Colonic mucosa (tissue), 4 donors: ENCODE measurements around the gene KIF12. TPM values are rescaled to one million over a fixed set of nuclear protein-coding genes. Genes with fewer than 3 reads are reported as not detected.

Experiments
- DNase-seq: peaks from one replicate; pipeline ENCODE4 v3.0.0-alpha.2; 2020
- H3K27ac ChIP-seq: fragments of 200-600 bp; one replicate; pipeline ENCODE4 v1.8.0; 2021
- H3K27me3 ChIP-seq: fragments of 200-600 bp; one replicate; pipeline ENCODE4 v1.8.0; 2021
- H3K36me3 ChIP-seq: fragments of 200-600 bp; one replicate; pipeline ENCODE4 v1.8.0; 2021
- H3K4me1 ChIP-seq: fragments of 200-600 bp; one replicate; pipeline ENCODE4 v1.8.0; 2021; ENCODE audit warnings: mild to moderate bottlenecking
- H3K4me3 ChIP-seq: fragments of 200-600 bp; one replicate; pipeline ENCODE4 v1.8.0; 2021
- H3K9ac ChIP-seq, 2 donors: one replicate each; pipeline ENCODE4 v1.7.0; 2013; ENCODE audit warnings: control low read depth in 2 of 2, low read depth in 2 of 2, low read length in 2 of 2
- H3K9me3 ChIP-seq: fragments of 200-600 bp; one replicate; pipeline ENCODE4 v1.8.0; 2021
- CTCF ChIP-seq: fragments of 200-600 bp; IDR thresholded peaks from one replicate; pipeline ENCODE4 v1.8.0; 2022; ENCODE audit warnings: antibody characterized with exemption, mild to moderate bottlenecking
- intact Hi-C: fragments of 100-400 bp; cut with DNase I; formaldehyde crosslinking; loops from one replicate; pipeline ENCODE4 v1.14.1; 2022
- total RNA-seq, 2 donors: library from RNA; stranded (reverse); fragmentation: NEBNext Ultra II Directional in 1 of 2; extraction: Animal tissue kit (Norgen Biotek cat#: 25700) in 1 of 2; gene quantifications; one replicate each; pipeline ENCODE4 v1.2.1, GENCODE V29; 2021
- donor health status: healthy.
- donor health status: DM: no; HTN: no; CAD: no.
- donor health status: DM: no; HTN: no; CAD: no.

Gene KIF12
- total RNA-seq, 2 donors from 2014 or later: 27.2 to 33.8 TPM

- no peak for DNase-seq
- no peak for TF ChIP-seq CTCF
- no peaks in the 10 kb centered on the region for H3K4me1 ChIP-seq
- no peak overlapping the region for H3K9ac ChIP-seq
- no peaks in the 10 kb centered on the region for H3K36me3 ChIP-seq
- intact Hi-C loops: no loop called here
- H3K4me3 ChIP-seq: no peak overlapping the region
- no peaks in the 10 kb centered on the region for H3K27me3 ChIP-seq
- H3K9me3 ChIP-seq: no peaks in the 10 kb centered on the region
- H3K27ac ChIP-seq: no peak overlapping the region
Observed at GRCh38 chr9:114117996-114118830, 19.1 kb upstream of the KIF12 start.

- no peak for TF ChIP-seq CTCF
- Histone ChIP-seq H3K36me3 (no peaks in the 10 kb centered on the region), H3K9ac (no peak overlapping the region), H3K4me3 (no peak overlapping the region), H3K9me3 (no peaks in the 10 kb centered on the region), H3K4me1 (no peaks in the 10 kb centered on the region), H3K27ac (no peak overlapping the region), H3K27me3 (no peaks in the 10 kb centered on the region)
- no peak for DNase-seq
- intact Hi-C loops: no loop called here
Observed at GRCh38 chr9:114117614-114117995, 18.5 kb upstream of the KIF12 start.

- no peaks in the 10 kb centered on the region for H3K9me3 ChIP-seq
- no peak overlapping the region for H3K27ac ChIP-seq
- H3K4me3 ChIP-seq: no peak overlapping the region
- no peak for TF ChIP-seq CTCF
- no peaks in the 10 kb centered on the region for H3K27me3 ChIP-seq
- DNase-seq: no peak
- no peaks in the 10 kb centered on the region for H3K36me3 ChIP-seq
- no peak overlapping the region for H3K9ac ChIP-seq
- intact Hi-C loops: no loop called here
- H3K4me1 ChIP-seq: no peaks in the 10 kb centered on the region
Observed at GRCh38 chr9:114116126-114116747, 17.1 kb upstream of the KIF12 start.

- Histone ChIP-seq H3K4me1 (no peaks in the 10 kb centered on the region), H3K9ac (no peak overlapping the region), H3K36me3 (no peaks in the 10 kb centered on the region), H3K9me3 (no peaks in the 10 kb centered on the region), H3K27me3 (no peaks in the 10 kb centered on the region), H3K4me3 (no peak overlapping the region), H3K27ac (no peak overlapping the region)
- no peak for DNase-seq
- TF ChIP-seq CTCF: no peak
- intact Hi-C loops: no loop called here
Observed at GRCh38 chr9:114115654-114116125, 16.6 kb upstream of the KIF12 start.

GRCh38 chr9:114114364-114114763 is 15.3 kb upstream of the KIF12 start:
- Histone ChIP-seq H3K27ac (no peak overlapping the region), H3K9ac (no peak overlapping the region), H3K9me3 (no peaks in the 10 kb centered on the region), H3K36me3 (no peaks in the 10 kb centered on the region), H3K27me3 (no peaks in the 10 kb centered on the region), H3K4me3 (no peak overlapping the region), H3K4me1 (no peaks in the 10 kb centered on the region)
- DNase-seq: no peak
- TF ChIP-seq CTCF: no peak
- intact Hi-C loops: no loop called here
